Measurements from ENCODE around the gene MAPK9.

Gene MAPK9

GRCh38 chr5:180291943-180292831, at the start of gene MAPK9:
MAPK9 (minus strand) TSS chr5:180292083; CDS start chr5:180280561, 11,522 bp downstream.
- peak; percentile 62 for DNase-seq

- DNase-seq = no peak
These were observed 49.7 kb upstream of the MAPK9 start for GRCh38 chr5:180341595-180341994.

GRCh38 chr5:180340856-180341255, 49.0 kb upstream of the MAPK9 start:
- DNase-seq = no peak

GRCh38 chr5:180339583-180340183, 47.8 kb upstream of the MAPK9 start:
- DNase-seq = no peak

- DNase-seq = no peak
These were observed 46.3 kb upstream of the MAPK9 start for GRCh38 chr5:180338001-180338707.

- no peak for DNase-seq
These were observed 44.5 kb upstream of the MAPK9 start for GRCh38 chr5:180336234-180337020.

GRCh38 chr5:180335614-180336233, 43.8 kb upstream of the MAPK9 start:
- DNase-seq = no peak

GRCh38 chr5:180334751-180335613, 43.1 kb upstream of the MAPK9 start:
- no peak for DNase-seq

- DNase-seq = no peak
These were observed 42.3 kb upstream of the MAPK9 start for GRCh38 chr5:180334176-180334575.

GRCh38 chr5:180333661-180334060, 41.8 kb upstream of the MAPK9 start:
- DNase-seq = no peak

GRCh38 chr5:180332861-180333260, 41.0 kb upstream of the MAPK9 start:
- DNase-seq = no peak

GRCh38 chr5:180332051-180332517, 40.2 kb upstream of the MAPK9 start:
- DNase-seq = no peak

GRCh38 chr5:180331647-180331950, 39.7 kb upstream of the MAPK9 start:
- no peak for DNase-seq

GRCh38 chr5:180330810-180331646, 39.1 kb upstream of the MAPK9 start:
- DNase-seq = no peak

GRCh38 chr5:180330270-180330648, 38.4 kb upstream of the MAPK9 start:
- no peak for DNase-seq

GRCh38 chr5:180329606-180330269, 37.9 kb upstream of the MAPK9 start:
- DNase-seq = no peak

GRCh38 chr5:180329138-180329435, 37.2 kb upstream of the MAPK9 start:
- DNase-seq = no peak

GRCh38 chr5:180328296-180329137, 36.6 kb upstream of the MAPK9 start:
- DNase-seq = no peak

- DNase-seq = no peak
These were observed 35.2 kb upstream of the MAPK9 start for GRCh38 chr5:180326989-180327565.

All from amniotic stem cell (primary cell).